Mucosa of gallbladder (tissue), 1 donor: ENCODE data around the gene PIGC. TPM values are rescaled to one million over a fixed set of nuclear protein-coding genes. Genes with fewer than 3 reads are reported as not detected.
"Not testable (repeated sequence)": the region's sequence is repeated elsewhere in the genome, so short reads cannot be mapped to it uniquely, and the experiment has no call there.

Source experiments
- DNase-seq: peaks from one replicate; pipeline ENCODE4 v3.0.0-alpha.2; 2020; ENCODE audit warnings: low spot score
- total RNA-seq: library from RNA; stranded (reverse); gene quantifications from one replicate; pipeline ENCODE4 v1.2.1, GENCODE V29; 2021
- donor health status: DM: no; HTN: no; CAD: no.

Gene PIGC
- total RNA-seq, 1 donor from 2014 or later: 36.3 TPM

- peak; percentile 20 for DNase-seq
These were observed 23.0 kb upstream of the PIGC start for GRCh38 chr1:172466795-172467407.

- no peak for DNase-seq
These were observed 21.7 kb upstream of the PIGC start for GRCh38 chr1:172465617-172466016.

- DNase-seq: no peak
These were observed 17.0 kb upstream of the PIGC start for GRCh38 chr1:172460887-172461315.

GRCh38 chr1:172460177-172460576 is 16.3 kb upstream of the PIGC start:
- DNase-seq: no peak

GRCh38 chr1:172457479-172458130 is 13.7 kb upstream of the PIGC start:
- no peak for DNase-seq

- no peak for DNase-seq
These were observed 12.5 kb upstream of the PIGC start for GRCh38 chr1:172456344-172456769.

GRCh38 chr1:172455451-172455850 is 11.6 kb upstream of the PIGC start:
- no peak for DNase-seq

GRCh38 chr1:172453607-172454006 is 9.7 kb upstream of the PIGC start:
- no peak for DNase-seq

GRCh38 chr1:172453153-172453545 is 9.3 kb upstream of the PIGC start:
- no peak for DNase-seq

GRCh38 chr1:172452536-172453152 is 8.8 kb upstream of the PIGC start:
- DNase-seq: no peak

- peak; percentile 43 for DNase-seq
These were observed 7.2 kb upstream of the PIGC start for GRCh38 chr1:172451002-172451443.

- DNase-seq: no peak
These were observed 6.6 kb upstream of the PIGC start for GRCh38 chr1:172450524-172450885.

GRCh38 chr1:172449585-172450523 is 6.0 kb upstream of the PIGC start:
- DNase-seq: peak; percentile 52

GRCh38 chr1:172448995-172449584 is 5.2 kb upstream of the PIGC start:
- DNase-seq: peak; percentile 54

- DNase-seq: no peak
These were observed 3.8 kb upstream of the PIGC start for GRCh38 chr1:172447641-172448040.

GRCh38 chr1:172446547-172446946 is 2.7 kb upstream of the PIGC start:
- DNase-seq: no peak

- DNase-seq: no peak
These were observed 865 bp downstream of the PIGC start for GRCh38 chr1:172442843-172443565.

- no peak for DNase-seq
These were observed 1.5 kb downstream of the PIGC start for GRCh38 chr1:172442404-172442803.

GRCh38 chr1:172437183-172437582 is 6.7 kb downstream of the PIGC start:
- not testable (repeated sequence) for DNase-seq

GRCh38 chr1:172431721-172432192 is 12.1 kb downstream of the PIGC start:
- peak; percentile 85 for DNase-seq

- DNase-seq: no peak
These were observed 12.7 kb downstream of the PIGC start for GRCh38 chr1:172431204-172431603.
